ENCODE results near the gene TBL1Y. TPM values are rescaled to one million over a fixed set of nuclear protein-coding genes. Genes with fewer than 3 reads are reported as not detected.

TBL1Y gene
- total and polyA plus RNA-seq, 10 of the 15 experiments (the other 5 are each of a cell fraction or from before 2014, with no cell fraction given): not detected

- no peak for TF ChIP-seq FOS (IDR thresholded peaks at IDR 0.05; ENCODE audit: borderline replicate concordance, extremely low read depth, insufficient read length)
- TF ChIP-seq BCL3 (IDR thresholded peaks at IDR 0.05; ENCODE audit: borderline replicate concordance, insufficient read depth, low read depth, low read length, poor library complexity, severe bottlenecking): no peak
- no peak for TF ChIP-seq POLR2AphosphoS5 (IDR thresholded peaks at IDR 0.05; ENCODE audit: low read length)
Measured at GRCh38 chrY:7040662-7041061, 130.2 kb downstream of the TBL1Y start (continued).

DNA sequence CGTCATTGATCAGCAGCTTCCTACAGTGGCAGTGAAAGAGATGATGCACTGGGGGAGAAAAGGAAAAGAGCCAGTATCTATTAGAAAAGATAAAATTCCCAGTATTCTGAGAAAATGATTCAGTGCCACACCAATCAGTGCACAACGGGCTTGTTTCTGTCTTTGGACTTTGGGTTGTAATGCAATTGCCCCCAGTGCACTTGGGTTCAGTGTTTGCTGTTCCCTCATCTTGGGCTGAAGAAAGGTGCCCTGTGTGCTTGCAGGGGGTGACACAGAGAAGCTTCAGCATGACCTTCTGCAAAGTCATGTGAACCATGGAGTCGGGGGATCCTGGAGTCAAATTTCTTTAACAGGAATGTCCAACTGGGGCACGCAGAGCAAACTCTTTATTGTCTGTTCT lies 131.5 kb downstream of the TBL1Y start:
- Histone ChIP-seq H4K20me1 (ENCODE audit: control insufficient read depth, insufficient read depth) (no peaks in the 10 kb centered on the region), H3K9ac (ENCODE audit: control insufficient read depth, insufficient read depth, low read length) (no peak overlapping the region), H3K4me2 (ENCODE audit: control insufficient read depth, insufficient read depth) (no peak overlapping the region), H3K4me3 (no peak overlapping the region), H3K79me2 (ENCODE audit: control insufficient read depth, insufficient read depth, low read length) (no peaks in the 10 kb centered on the region), H3K9me3 (replicated peaks; ENCODE audit: control insufficient read depth, insufficient read depth, low read length) (no peaks in the 10 kb centered on the region), H3K27me3 (replicated peaks in 1 of 2; ENCODE audit: control insufficient read depth in 2 of 2, insufficient read depth in 2 of 2, low read length in 1 of 2) (no peaks in the 10 kb centered on the region), H3K36me3 (ENCODE audit: control insufficient read depth in 2 of 2, insufficient read depth in 2 of 2, low read length in 1 of 2) (no peaks in the 10 kb centered on the region), H2AFZ (ENCODE audit: control insufficient read depth, low read depth, low read length) (no peak overlapping the region), H3K4me1 (ENCODE audit: control insufficient read depth, insufficient read depth, low read length) (no peaks in the 10 kb centered on the region), H3K27ac (ENCODE audit: control insufficient read depth, insufficient read depth) (no peak overlapping the region)
- SMC1A ChIA-PET (ENCODE audit: uncharacterized antibody, unreplicated experiment): no interaction called here
- CTCF ChIA-PET: no interaction called here
- POLR2A ChIA-PET: no interaction called here
- DNase-seq (ENCODE audit: low read depth, low spot score) (no peak), ATAC-seq (no peak), FAIRE-seq (no peak)
- no TSS peak for BruUV-seq (replicated peaks)
- WGBS (ENCODE audit: insufficient coverage, insufficient replicate concordance, low lambda C conversion rate, missing lambda C conversion rate): no CpG with 5 or more reads among the region's 4 CpGs
- RAD21 ChIA-PET (ENCODE audit: unreplicated experiment): no interaction called here
- in situ Hi-C loops (cut with MboI) (no loop called here), intact Hi-C loops (cut with micrococcal nuclease; ENCODE audit: unreplicated experiment) (no loop called here)
- TF ChIP-seq FOXK2 (IDR thresholded peaks at IDR 0.05): no peak
- TF ChIP-seq CTCF (IDR thresholded peaks at IDR 0.05 in 2 of 3, conservative IDR thresholded peaks at IDR 0.05 in 1 of 3; ENCODE audit: control insufficient read depth in 2 of 3, extremely low read depth in 1 of 3, insufficient read depth in 1 of 3, low read depth in 3 of 3, low read length in 3 of 3): no peak
- TF ChIP-seq NFXL1 (IDR thresholded peaks at IDR 0.05; ENCODE audit: borderline replicate concordance): no peak
- TF ChIP-seq, protein P1, sequence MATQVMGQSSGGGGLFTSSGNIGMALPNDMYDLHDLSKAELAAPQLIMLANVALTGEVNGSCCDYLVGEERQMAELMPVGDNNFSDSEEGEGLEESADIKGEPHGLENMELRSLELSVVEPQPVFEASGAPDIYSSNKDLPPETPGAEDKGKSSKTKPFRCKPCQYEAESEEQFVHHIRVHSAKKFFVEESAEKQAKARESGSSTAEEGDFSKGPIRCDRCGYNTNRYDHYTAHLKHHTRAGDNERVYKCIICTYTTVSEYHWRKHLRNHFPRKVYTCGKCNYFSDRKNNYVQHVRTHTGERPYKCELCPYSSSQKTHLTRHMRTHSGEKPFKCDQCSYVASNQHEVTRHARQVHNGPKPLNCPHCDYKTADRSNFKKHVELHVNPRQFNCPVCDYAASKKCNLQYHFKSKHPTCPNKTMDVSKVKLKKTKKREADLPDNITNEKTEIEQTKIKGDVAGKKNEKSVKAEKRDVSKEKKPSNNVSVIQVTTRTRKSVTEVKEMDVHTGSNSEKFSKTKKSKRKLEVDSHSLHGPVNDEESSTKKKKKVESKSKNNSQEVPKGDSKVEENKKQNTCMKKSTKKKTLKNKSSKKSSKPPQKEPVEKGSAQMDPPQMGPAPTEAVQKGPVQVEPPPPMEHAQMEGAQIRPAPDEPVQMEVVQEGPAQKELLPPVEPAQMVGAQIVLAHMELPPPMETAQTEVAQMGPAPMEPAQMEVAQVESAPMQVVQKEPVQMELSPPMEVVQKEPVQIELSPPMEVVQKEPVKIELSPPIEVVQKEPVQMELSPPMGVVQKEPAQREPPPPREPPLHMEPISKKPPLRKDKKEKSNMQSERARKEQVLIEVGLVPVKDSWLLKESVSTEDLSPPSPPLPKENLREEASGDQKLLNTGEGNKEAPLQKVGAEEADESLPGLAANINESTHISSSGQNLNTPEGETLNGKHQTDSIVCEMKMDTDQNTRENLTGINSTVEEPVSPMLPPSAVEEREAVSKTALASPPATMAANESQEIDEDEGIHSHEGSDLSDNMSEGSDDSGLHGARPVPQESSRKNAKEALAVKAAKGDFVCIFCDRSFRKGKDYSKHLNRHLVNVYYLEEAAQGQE (IDR thresholded peaks at IDR 0.05; ENCODE audit: low read depth, low read length): no peak
- no peak for TF ChIP-seq PAX8 (IDR thresholded peaks at IDR 0.05)
- no peak for TF ChIP-seq POLR2A (IDR thresholded peaks at IDR 0.05; ENCODE audit: low read depth, low read length)
- no peak for TF ChIP-seq MYB (IDR thresholded peaks at IDR 0.05; ENCODE audit: borderline replicate concordance, low read depth, low read length)
- TF ChIP-seq USF1 (IDR thresholded peaks at IDR 0.05; ENCODE audit: borderline replicate concordance, extremely low read length, insufficient read depth, low read depth, low read length): no peak
- no peak for TF ChIP-seq TARDBP (IDR thresholded peaks at IDR 0.05; ENCODE audit: borderline replicate concordance)
- no peak for TF ChIP-seq EP300 (IDR thresholded peaks at IDR 0.05; ENCODE audit: borderline replicate concordance in 1 of 2, control insufficient read depth in 1 of 2, low read depth in 2 of 2, low read length in 2 of 2)
- no peak for TF ChIP-seq TAF1 (IDR thresholded peaks at IDR 0.05; ENCODE audit: borderline replicate concordance, low read depth, low read length)
- TF ChIP-seq SRF (IDR thresholded peaks at IDR 0.05; ENCODE audit: low read depth in 2 of 2, low read length in 2 of 2): no peak

Data from GM12878 (cell line).